Dendritic cell treated with granulocyte-macrophage colony-stimulating factor and Interleukin-4, amounts not matched to agents 40 ng/mL and 50 ng/mL, for 4 days (primary cell): ENCODE measurements around the gene FAM187B.

Experiments used
- H3K27ac Mint-ChIP-seq: one replicate; pipeline ENCODE4 v1.8.0; 2022; ENCODE audit warnings: mild to moderate bottlenecking, mixed read lengths
- H3K27me3 Mint-ChIP-seq: one replicate; pipeline ENCODE4 v1.8.0; 2022; ENCODE audit warnings: mild to moderate bottlenecking, mixed read lengths
- H3K36me3 Mint-ChIP-seq: one replicate; pipeline ENCODE4 v1.8.0; 2022; ENCODE audit warnings: low read depth, mixed read lengths
- H3K4me1 Mint-ChIP-seq: one replicate; pipeline ENCODE4 v1.8.0; 2022; ENCODE audit warnings: low read depth, mixed read lengths
- H3K4me3 Mint-ChIP-seq: one replicate; pipeline ENCODE4 v1.8.0; 2022; ENCODE audit warnings: mild to moderate bottlenecking, moderate library complexity, mixed read lengths
- H3K9me3 Mint-ChIP-seq: one replicate; pipeline ENCODE4 v1.8.0; 2022; ENCODE audit warnings: mixed read lengths
- intact Hi-C: fragments of 100-400 bp; cut with micrococcal nuclease; formaldehyde crosslinking; loops from one replicate; pipeline ENCODE4 v1.15.0; 2022

The FAM187B gene

GRCh38 chr19:35267353-35267817 lies 38.8 kb upstream of the FAM187B start:
- intact Hi-C loops, result loop anchor here (5.0 to 10.0 kb wide), 3 partner anchors 53 to 115 kb away; partner anchors contain the start of genes FFAR1 and FXYD5
- peak overlapping the region; percentile 95 for H3K4me3 Mint-ChIP-seq
- H3K9me3 Mint-ChIP-seq, result no peaks in the 10 kb centered on the region
- peak overlapping the region; percentile 96 for H3K27ac Mint-ChIP-seq
- peaks cover 56% of the 10 kb centered on the region for H3K36me3 Mint-ChIP-seq
- peaks cover 6% of the 10 kb centered on the region for H3K27me3 Mint-ChIP-seq
- H3K4me1 Mint-ChIP-seq, result peaks cover 58% of the 10 kb centered on the region

GRCh38 chr19:35266520-35267352 lies 38.2 kb upstream of the FAM187B start:
- Mint-ChIP-seq H3K4me1 (peaks cover 52% of the 10 kb centered on the region), H3K9me3 (no peaks in the 10 kb centered on the region), H3K27me3 (peaks cover 13% of the 10 kb centered on the region), H3K4me3 (peak overlapping the region; percentile 95), H3K36me3 (peaks cover 49% of the 10 kb centered on the region), H3K27ac (peak overlapping the region; percentile 96)
- intact Hi-C loops, result loop anchor here (5.0 to 10.0 kb wide), 3 partner anchors 52 to 114 kb away; partner anchors contain the start of genes FFAR1 and FXYD5

- intact Hi-C loops, result loop anchor here (5.0 to 10.0 kb wide), 3 partner anchors 51 to 114 kb away; partner anchors contain the start of genes FFAR1 and FXYD5
Measured at GRCh38 chr19:35265900-35266519, 37.5 kb upstream of the FAM187B start.

GRCh38 chr19:35265126-35265899 lies 36.8 kb upstream of the FAM187B start:
- Mint-ChIP-seq H3K4me1 (peaks cover 37% of the 10 kb centered on the region), H3K27me3 (peaks cover 27% of the 10 kb centered on the region), H3K4me3 (no peak overlapping the region), H3K9me3 (no peaks in the 10 kb centered on the region), H3K36me3 (peaks cover 35% of the 10 kb centered on the region), H3K27ac (no peak overlapping the region)
- intact Hi-C loops, result loop anchor here (5.0 to 10.0 kb wide), 3 partner anchors 51 to 113 kb away; partner anchors contain the start of genes FFAR1 and FXYD5

More at GRCh38 chr19:35265900-35266519, 37.5 kb upstream of the FAM187B start:
- H3K9me3 Mint-ChIP-seq, result no peaks in the 10 kb centered on the region
- H3K36me3 Mint-ChIP-seq, result peaks cover 42% of the 10 kb centered on the region
- H3K4me1 Mint-ChIP-seq, result peaks cover 44% of the 10 kb centered on the region
- H3K27me3 Mint-ChIP-seq, result peaks cover 20% of the 10 kb centered on the region
- peak overlapping the region; percentile 64 for H3K4me3 Mint-ChIP-seq
- peak overlapping the region; percentile 96 for H3K27ac Mint-ChIP-seq

GRCh38 chr19:35264268-35265125 lies 36.0 kb upstream of the FAM187B start:
- no peak overlapping the region for H3K4me3 Mint-ChIP-seq
- intact Hi-C loops, result loop anchor here (5.0 to 10.0 kb wide), 3 partner anchors 50 to 112 kb away; partner anchors contain the start of genes FFAR1 and FXYD5
- peaks cover 33% of the 10 kb centered on the region for H3K27me3 Mint-ChIP-seq
- no peak overlapping the region for H3K27ac Mint-ChIP-seq
- H3K36me3 Mint-ChIP-seq, result peaks cover 27% of the 10 kb centered on the region
- H3K4me1 Mint-ChIP-seq, result peaks cover 37% of the 10 kb centered on the region
- no peaks in the 10 kb centered on the region for H3K9me3 Mint-ChIP-seq

GRCh38 chr19:35262101-35262761 lies 33.7 kb upstream of the FAM187B start:
- no peak overlapping the region for H3K4me3 Mint-ChIP-seq
- peaks cover 49% of the 10 kb centered on the region for H3K27me3 Mint-ChIP-seq
- H3K4me1 Mint-ChIP-seq, result peaks cover 34% of the 10 kb centered on the region
- intact Hi-C loops, result loop anchor here (10.0 kb wide), 1 partner anchor 47 kb away; no protein-coding TSS in a partner anchor
- no peaks in the 10 kb centered on the region for H3K9me3 Mint-ChIP-seq
- peaks cover 16% of the 10 kb centered on the region for H3K36me3 Mint-ChIP-seq
- H3K27ac Mint-ChIP-seq, result no peak overlapping the region

- intact Hi-C loops, result loop anchor here (10.0 kb wide), 1 partner anchor 47 kb away; no protein-coding TSS in a partner anchor
- peaks cover 11% of the 10 kb centered on the region for H3K36me3 Mint-ChIP-seq
- H3K4me3 Mint-ChIP-seq, result no peak overlapping the region
- peaks cover 28% of the 10 kb centered on the region for H3K4me1 Mint-ChIP-seq
- no peak overlapping the region for H3K27ac Mint-ChIP-seq
- peaks cover 54% of the 10 kb centered on the region for H3K27me3 Mint-ChIP-seq
- H3K9me3 Mint-ChIP-seq, result no peaks in the 10 kb centered on the region
Measured at GRCh38 chr19:35261356-35262100, 33.0 kb upstream of the FAM187B start.

- peaks cover 20% of the 10 kb centered on the region for H3K4me1 Mint-ChIP-seq
- H3K27me3 Mint-ChIP-seq, result peaks cover 56% of the 10 kb centered on the region
- H3K9me3 Mint-ChIP-seq, result no peaks in the 10 kb centered on the region
- H3K27ac Mint-ChIP-seq, result no peak overlapping the region
- H3K36me3 Mint-ChIP-seq, result peaks cover 4% of the 10 kb centered on the region
- intact Hi-C loops, result loop anchor here (10.0 kb wide), 1 partner anchor 46 kb away; no protein-coding TSS in a partner anchor
- no peak overlapping the region for H3K4me3 Mint-ChIP-seq
Measured at GRCh38 chr19:35260694-35261304, 32.3 kb upstream of the FAM187B start.

GRCh38 chr19:35257113-35257461 lies 28.5 kb upstream of the FAM187B start:
- intact Hi-C loops, result no loop called here
- no peak overlapping the region for H3K27ac Mint-ChIP-seq
- H3K4me1 Mint-ChIP-seq, result no peaks in the 10 kb centered on the region
- peaks cover 50% of the 10 kb centered on the region for H3K27me3 Mint-ChIP-seq
- H3K9me3 Mint-ChIP-seq, result no peaks in the 10 kb centered on the region
- no peaks in the 10 kb centered on the region for H3K36me3 Mint-ChIP-seq
- H3K4me3 Mint-ChIP-seq, result no peak overlapping the region

- Mint-ChIP-seq H3K27me3 (peaks cover 49% of the 10 kb centered on the region), H3K36me3 (no peaks in the 10 kb centered on the region), H3K4me1 (no peaks in the 10 kb centered on the region), H3K4me3 (no peak overlapping the region), H3K27ac (no peak overlapping the region), H3K9me3 (no peaks in the 10 kb centered on the region)
- intact Hi-C loops, result no loop called here
Measured at GRCh38 chr19:35256566-35256965, 28.0 kb upstream of the FAM187B start.

GRCh38 chr19:35254341-35255297 lies 26.1 kb upstream of the FAM187B start:
- intact Hi-C loops, result no loop called here
- Mint-ChIP-seq H3K27me3 (peaks cover 52% of the 10 kb centered on the region), H3K9me3 (no peaks in the 10 kb centered on the region), H3K36me3 (no peaks in the 10 kb centered on the region), H3K27ac (no peak overlapping the region), H3K4me3 (no peak overlapping the region), H3K4me1 (peaks cover 9% of the 10 kb centered on the region)
